Testis (tissue), 2 donors: Measurements from ENCODE around the gene PDGFRA.

Experiments
- POLR2A ChIP-seq: fragments of 450-650 bp; IDR thresholded peaks from one replicate; pipeline ENCODE4 v1.6.1; 2017; ENCODE audit warnings: antibody characterized with exemption, mild to moderate bottlenecking, moderate library complexity
- TF ChIP-seq, protein P1 (sequence below), 3 experiments: fragments of 450-650 bp in 2 of 3; fragments of 200-600 bp in 1 of 3; sonication (generic) in 1 of 3; IDR thresholded peaks; one replicate each; pipeline ENCODE4 v1.5.1; 2016 to 2019; ENCODE audit warnings: antibody characterized with exemption in 3 of 3, mild to moderate bottlenecking in 2 of 3, moderate library complexity in 1 of 3

DNA sequence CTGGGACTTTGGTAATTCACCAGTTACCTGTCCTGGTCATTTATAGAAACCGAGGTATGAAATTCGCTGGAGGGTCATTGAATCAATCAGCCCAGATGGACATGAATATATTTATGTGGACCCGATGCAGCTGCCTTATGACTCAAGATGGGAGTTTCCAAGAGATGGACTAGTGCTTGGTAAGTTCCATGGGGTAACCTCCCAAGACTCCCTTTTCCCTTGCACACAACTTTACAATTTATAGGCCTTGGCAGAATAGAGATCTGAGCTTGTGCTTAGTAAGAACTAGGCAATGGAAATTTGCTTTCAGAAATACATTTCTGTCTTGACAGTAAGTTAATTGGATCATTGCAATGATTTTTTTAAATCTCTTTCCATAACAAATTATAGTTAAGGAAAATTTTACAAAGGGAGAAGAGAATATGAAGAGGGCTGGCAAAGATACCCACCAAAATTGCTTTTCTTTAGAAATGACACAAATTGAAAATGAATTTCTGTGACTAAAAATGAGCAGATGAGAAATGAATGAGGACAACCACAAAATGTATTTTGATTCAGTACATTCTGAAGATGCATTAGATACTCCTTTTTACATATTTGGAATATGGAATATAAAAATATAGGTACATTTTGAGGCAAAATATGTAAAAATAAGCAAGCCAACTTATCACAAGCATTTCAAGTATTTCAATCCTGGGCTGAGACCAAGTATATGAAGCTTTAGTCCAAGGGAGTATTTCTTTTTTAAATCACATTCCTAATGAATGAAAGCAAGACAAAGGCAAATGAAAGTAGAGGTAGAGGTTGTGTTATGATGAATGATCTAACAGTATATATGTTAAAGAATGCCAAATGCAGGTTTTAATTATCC is 45.9 kb downstream of the PDGFRA start:
- TF ChIP-seq, protein P1, sequence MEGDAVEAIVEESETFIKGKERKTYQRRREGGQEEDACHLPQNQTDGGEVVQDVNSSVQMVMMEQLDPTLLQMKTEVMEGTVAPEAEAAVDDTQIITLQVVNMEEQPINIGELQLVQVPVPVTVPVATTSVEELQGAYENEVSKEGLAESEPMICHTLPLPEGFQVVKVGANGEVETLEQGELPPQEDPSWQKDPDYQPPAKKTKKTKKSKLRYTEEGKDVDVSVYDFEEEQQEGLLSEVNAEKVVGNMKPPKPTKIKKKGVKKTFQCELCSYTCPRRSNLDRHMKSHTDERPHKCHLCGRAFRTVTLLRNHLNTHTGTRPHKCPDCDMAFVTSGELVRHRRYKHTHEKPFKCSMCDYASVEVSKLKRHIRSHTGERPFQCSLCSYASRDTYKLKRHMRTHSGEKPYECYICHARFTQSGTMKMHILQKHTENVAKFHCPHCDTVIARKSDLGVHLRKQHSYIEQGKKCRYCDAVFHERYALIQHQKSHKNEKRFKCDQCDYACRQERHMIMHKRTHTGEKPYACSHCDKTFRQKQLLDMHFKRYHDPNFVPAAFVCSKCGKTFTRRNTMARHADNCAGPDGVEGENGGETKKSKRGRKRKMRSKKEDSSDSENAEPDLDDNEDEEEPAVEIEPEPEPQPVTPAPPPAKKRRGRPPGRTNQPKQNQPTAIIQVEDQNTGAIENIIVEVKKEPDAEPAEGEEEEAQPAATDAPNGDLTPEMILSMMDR (IDR thresholded peaks at IDR 0.05): no peak
- TF ChIP-seq POLR2A: no peak
